ENCODE measurements around the gene CACNA1C.

Gene CACNA1C

GRCh38 chr12:2286047-2286446 lies 233.3 kb downstream of the CACNA1C start:
- DNase-seq: no peak

- DNase-seq: no peak
Observed at GRCh38 chr12:2286461-2287131, 233.8 kb downstream of the CACNA1C start.

DNA sequence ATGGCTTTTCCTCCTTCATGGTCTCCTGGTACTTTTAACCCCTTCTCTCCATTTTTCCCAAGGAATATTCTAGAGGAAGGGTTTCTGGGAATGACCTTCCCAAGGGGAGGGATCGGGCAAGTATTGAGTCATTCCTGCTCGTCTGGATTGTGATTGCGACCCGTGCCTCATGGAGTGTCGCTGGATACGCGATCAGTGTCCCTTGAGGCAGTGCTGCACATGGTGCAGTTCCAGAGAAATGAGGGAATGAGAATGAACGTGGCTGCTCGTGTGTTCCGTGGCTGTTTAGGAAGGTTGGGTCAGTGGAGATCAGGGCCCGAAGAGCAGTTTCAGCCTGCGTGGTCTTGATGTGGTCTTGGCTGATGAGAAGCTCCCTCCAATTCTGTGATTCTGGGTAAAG lies 234.4 kb downstream of the CACNA1C start:
- DNase-seq: no peak

GRCh38 chr12:2287589-2287988 lies 234.8 kb downstream of the CACNA1C start:
- no peak for DNase-seq

DNA sequence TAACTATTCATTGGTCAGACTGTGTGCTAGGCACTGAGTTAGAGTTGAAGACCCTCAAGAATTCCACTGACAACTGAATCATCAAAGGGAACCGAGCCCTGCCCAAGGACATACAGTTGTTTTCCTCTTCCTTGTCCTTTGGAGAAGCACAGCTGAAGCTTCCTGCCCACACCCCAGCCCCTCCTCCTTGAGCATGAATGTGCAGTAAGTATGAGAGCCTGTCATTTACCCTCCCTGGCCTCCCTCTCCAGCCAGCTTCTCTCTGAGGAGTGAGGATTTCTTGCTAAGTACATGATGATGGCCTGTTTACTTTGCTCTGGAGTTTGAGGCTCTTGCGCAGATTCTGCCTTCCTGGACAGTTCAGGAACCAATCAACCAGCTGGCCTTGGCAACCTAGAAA lies 235.2 kb downstream of the CACNA1C start:
- no peak for DNase-seq

- DNase-seq: no peak
Observed at GRCh38 chr12:2288471-2288870, 235.7 kb downstream of the CACNA1C start.

- DNase-seq: peak; percentile 86
Observed at GRCh38 chr12:2288875-2289274, 236.1 kb downstream of the CACNA1C start.

- peak; percentile 58 for DNase-seq
Observed at GRCh38 chr12:2289525-2289924, 236.7 kb downstream of the CACNA1C start.

DNA sequence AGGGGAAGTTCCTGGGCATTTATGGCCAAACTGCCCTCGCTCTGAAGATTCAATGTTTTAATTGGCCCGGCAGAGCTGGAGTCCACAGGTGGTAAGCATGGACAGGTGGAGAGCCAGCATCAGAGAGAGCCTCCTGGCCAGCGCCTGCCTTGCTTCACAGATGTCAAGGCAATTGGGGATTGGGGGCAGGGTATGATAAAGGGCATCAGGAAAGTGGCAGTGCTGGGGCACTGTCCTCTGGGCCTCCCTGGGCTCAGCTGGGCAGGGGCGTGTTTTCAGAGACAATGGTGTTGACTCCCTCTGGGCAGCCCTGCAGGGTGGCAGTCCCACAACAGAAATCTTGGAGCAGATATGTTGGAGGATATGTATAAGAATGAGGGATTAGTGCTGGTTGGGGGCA lies 237.3 kb downstream of the CACNA1C start:
- DNase-seq: no peak

DNA sequence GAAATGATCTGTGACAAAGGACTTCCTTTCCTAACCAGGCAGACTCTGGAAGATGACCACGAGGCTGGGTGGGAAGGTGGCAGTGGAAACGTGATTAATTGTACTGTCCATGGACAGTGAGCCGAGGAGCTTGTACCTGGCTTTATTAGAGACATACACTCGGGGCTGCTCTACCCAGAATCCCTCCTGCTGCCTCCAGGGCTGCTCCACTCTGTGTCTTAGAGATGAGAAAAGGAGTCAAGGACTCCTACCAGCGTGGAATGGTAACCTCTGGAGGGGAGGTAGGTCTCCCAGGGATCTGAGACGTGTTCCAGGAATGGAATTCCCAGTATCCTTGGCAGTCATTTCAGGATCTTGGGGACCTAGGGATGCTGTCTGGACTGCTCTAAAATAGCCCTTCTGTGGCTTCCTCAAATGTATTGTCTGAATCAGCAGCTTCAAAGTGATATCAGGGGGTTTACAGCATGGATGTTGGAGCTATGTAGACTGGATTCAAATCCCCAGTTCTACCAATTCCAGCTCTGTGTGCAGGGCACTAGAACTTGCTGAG lies 237.8 kb downstream of the CACNA1C start:
- DNase-seq: no peak

- peak; percentile 27 for DNase-seq
Observed at GRCh38 chr12:2291182-2291832, 238.5 kb downstream of the CACNA1C start.

DNA sequence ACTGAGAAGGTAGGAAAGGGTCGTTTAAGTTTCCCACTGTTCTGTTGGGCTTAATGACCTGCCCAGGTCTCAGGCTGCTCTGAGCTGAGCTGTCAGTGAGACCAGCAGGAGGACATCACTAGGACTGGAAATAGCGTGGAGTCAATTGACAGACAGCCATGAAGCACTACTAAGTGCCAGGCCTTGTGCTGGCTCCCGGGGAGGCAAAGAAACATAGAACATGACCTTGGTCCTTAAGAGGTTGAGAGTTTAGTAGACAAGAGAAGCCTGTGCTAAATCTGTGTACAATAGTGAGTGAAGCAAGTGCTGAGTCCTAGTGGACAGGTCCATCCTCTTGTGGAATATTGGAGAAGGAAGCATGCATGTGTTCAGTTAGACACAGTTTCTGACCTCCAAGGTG lies 239.2 kb downstream of the CACNA1C start:
- DNase-seq: no peak

DNA sequence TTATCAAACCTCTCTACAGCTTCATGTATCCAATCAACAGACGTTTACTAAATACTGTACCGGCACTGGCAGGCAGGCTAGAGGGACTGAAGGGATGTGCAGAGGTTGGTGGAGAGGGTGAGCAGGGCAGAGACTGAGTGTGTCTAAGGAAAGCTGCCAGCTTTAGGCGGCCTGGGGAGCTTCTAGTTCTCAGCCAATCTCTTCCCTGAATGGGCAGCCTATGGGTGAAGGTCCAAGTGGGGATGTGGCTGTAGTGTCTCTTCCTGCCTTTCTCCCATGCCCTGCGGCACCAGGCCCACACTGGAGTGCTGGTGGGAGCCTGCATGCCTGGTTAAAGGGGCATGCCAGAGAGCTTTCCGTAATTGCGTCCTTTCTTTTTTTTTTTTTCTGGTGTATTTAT lies 239.8 kb downstream of the CACNA1C start:
- DNase-seq: no peak

GRCh38 chr12:2294651-2295475 lies 242.1 kb downstream of the CACNA1C start:
- DNase-seq: no peak

GRCh38 chr12:2295941-2296461 lies 243.2 kb downstream of the CACNA1C start:
- DNase-seq: no peak

DNA sequence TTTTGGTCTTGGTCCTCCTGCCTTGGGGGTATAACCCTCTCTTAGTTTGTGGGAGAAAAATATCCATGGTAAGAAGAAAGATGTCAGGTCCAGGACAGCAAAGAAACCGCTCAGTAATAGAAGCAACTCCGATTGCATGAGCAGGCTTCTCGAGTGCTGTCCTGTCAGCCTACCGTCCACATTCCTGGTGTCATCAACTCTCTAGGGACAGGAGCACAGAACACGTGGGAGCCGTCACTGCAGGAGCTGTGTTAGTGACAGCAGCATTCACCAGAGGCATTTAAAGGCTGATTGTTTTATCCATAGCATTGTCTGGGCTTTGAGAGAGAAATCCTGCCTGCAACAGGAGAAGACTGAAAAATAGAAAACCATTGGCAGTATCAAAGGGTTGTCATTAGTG lies 244.2 kb downstream of the CACNA1C start:
- DNase-seq: no peak

DNA sequence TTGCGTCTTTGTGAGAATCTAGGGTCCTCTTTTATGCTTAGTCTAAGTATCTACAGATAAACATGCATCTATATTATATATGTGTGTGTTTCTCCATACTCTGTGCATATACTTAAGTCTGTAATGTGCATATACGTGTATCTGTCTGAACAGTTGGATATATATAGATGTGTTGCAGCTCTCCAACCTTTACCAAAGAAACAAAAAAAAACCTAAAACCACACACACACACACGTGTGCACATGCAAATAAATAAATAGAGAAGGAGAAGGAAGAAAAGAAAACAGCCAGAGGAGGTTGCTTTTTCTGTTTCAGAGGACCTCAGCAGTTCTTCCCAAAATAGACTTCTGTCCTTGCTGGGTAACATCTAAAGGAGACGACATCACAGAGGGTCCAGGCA lies 244.9 kb downstream of the CACNA1C start:
- no peak for DNase-seq

DNA sequence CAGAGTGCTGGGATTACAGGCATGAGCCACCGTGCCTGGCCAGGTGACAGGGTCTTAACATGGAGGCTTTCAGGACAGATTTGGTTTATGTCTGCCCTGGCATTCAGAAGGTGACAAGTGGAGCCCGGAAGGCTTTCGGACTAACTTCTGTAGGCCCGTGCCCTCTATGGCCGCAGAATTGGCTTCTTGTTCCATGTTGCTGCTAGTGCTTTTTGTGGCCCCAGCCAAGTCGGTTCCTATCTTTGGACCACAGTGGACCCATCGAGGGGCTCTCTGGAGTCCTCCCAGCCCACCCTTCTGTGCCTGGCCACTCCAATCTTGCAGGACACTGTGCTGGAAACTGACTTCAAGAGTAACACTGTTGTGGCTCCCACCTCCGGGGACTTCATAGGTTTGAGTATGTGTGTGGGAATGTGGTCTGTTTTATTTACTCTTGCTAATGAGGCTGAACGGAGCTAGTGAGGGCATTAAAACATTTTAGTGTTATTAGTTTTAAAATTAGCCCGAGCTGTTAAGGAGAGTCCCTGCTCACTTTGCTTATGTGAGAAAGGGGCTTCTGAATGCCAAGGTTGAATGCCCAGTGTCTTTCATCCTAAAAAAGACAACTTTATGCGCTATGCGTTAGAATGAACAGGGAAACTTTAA lies 245.9 kb downstream of the CACNA1C start:
- no peak for DNase-seq

- no peak for DNase-seq
Observed at GRCh38 chr12:2299206-2299605, 246.4 kb downstream of the CACNA1C start.

GRCh38 chr12:2300168-2300567 lies 247.4 kb downstream of the CACNA1C start:
- DNase-seq: no peak

- no peak for DNase-seq
Observed at GRCh38 chr12:2300886-2301285, 248.1 kb downstream of the CACNA1C start.

DNA sequence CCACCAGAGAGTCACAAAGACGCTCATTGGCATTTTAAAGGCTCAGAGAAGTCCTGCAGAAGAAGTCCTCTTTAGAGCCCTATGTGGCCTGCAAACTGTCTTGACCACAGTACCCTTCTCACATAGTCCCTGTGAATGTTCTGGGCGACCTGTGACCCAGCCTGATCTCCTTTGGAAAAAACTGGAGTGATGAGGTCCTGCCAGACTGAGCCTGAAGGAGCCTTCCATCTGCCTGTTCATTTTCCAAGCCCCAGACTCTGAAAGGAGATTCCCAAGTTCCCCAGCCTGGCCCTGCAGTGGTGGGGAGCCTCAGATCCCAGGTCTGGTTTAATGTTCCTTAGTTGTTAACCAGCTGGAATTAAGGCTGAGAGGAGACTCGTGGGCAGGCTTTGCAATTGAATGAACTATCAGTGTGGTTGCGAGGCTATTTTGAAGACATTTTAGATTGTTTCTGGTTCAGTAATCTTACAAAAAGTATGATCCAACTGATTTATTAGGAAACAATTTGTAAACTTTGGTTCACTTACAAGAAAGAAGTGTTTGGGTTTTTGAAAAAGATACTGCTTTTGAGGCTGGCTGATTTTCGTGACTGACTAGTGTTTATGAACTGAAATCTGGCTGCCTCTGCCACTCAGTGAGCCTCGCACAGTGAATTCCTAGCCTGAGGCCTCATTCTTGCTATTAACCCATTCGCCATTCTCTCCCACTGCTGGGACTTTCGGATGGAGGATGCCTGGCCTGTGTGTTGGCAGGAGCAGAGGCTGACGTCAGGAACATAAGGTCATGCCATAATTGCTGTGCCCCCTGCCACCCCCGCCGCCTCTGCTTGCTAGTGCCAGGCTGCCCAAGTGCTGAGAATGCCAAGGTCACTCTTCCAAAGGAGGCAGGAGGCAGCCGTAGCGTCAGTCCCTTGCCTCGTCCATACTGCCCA lies 249.0 kb downstream of the CACNA1C start:
- no peak for DNase-seq

Data from NCI-H2171 (cell line).